Neuronal stem cell (in vitro differentiated cells): ENCODE data around the gene GBE1. TPM values are rescaled to one million over a fixed set of nuclear protein-coding genes. Genes with fewer than 3 reads are reported as not detected.

Source experiments
- DNase-seq: peaks from one replicate; pipeline ENCODE4 v3.0.0-alpha.2; 2013; ENCODE audit warnings: low spot score
- H2AFZ ChIP-seq: one replicate; pipeline ENCODE4 v1.6.1; 2013; ENCODE audit warnings: mild to moderate bottlenecking, low read length, inconsistent platforms
- H2AK5ac ChIP-seq: 2 replicates; pipeline ENCODE4 v1.6.1; 2013; ENCODE audit warnings: low read depth, mild to moderate bottlenecking, inconsistent platforms, low read length, moderate library complexity, mixed read lengths
- H2BK120ac ChIP-seq: 2 replicates; pipeline ENCODE4 v1.6.1; 2013; ENCODE audit warnings: low read depth, mild to moderate bottlenecking, inconsistent platforms, low read length, moderate library complexity, mixed read lengths
- H2BK12ac ChIP-seq: one replicate; pipeline ENCODE4 v1.6.1; 2013; ENCODE audit warnings: low read length, inconsistent platforms
- H2BK15ac ChIP-seq: 2 replicates; pipeline ENCODE4 v1.6.1; 2013; ENCODE audit warnings: mild to moderate bottlenecking, low read length, inconsistent platforms, mixed read lengths
- H2BK5ac ChIP-seq: one replicate; pipeline ENCODE4 v1.6.1; 2013; ENCODE audit warnings: inconsistent platforms, mild to moderate bottlenecking, low read length, moderate library complexity
- H3K14ac ChIP-seq: one replicate; pipeline ENCODE4 v1.6.1; 2013; ENCODE audit warnings: low read length, inconsistent platforms
- H3K18ac ChIP-seq: 2 replicates; pipeline ENCODE4 v1.6.1; 2013; ENCODE audit warnings: low read length, inconsistent platforms
- H3K23ac ChIP-seq: 2 replicates; pipeline ENCODE4 v1.6.1; 2013; ENCODE audit warnings: low read depth, mild to moderate bottlenecking, mixed read lengths, low read length, inconsistent platforms; ENCODE audit not compliant: poor library complexity
- H3K27ac ChIP-seq: replicated peaks from 3 replicates; pipeline ENCODE4 v1.5.1; 2013; ENCODE audit warnings: low read length, inconsistent platforms
- H3K27me3 ChIP-seq, 3 experiments: 2 replicates each; pipeline ENCODE4 v1.6.1; 2013; ENCODE audit warnings: low read length in 3 of 3, mild to moderate bottlenecking in 2 of 3, inconsistent platforms in 1 of 3, low read depth in 1 of 3, mixed read lengths in 1 of 3, moderate library complexity in 1 of 3; ENCODE audit not compliant: control insufficient read depth in 3 of 3, insufficient read depth in 3 of 3
- H3K36me3 ChIP-seq, 2 donors: replicated peaks in 1 of 2; 2 replicates each; pipeline ENCODE4 v1.6.1; 2013; ENCODE audit warnings: low read length in 2 of 2; ENCODE audit not compliant: control insufficient read depth in 2 of 2, insufficient read depth in 2 of 2
- H3K4ac ChIP-seq: 2 replicates; pipeline ENCODE4 v1.6.1; 2013; ENCODE audit warnings: inconsistent platforms, mild to moderate bottlenecking, low read length, moderate library complexity
- H3K4me1 ChIP-seq, 2 donors: 1 replicate in 1 of 2; 2 replicates in 1 of 2; pipeline ENCODE4 v1.6.1; 2013; ENCODE audit warnings: low read length in 2 of 2, low read depth in 1 of 2; ENCODE audit not compliant: control insufficient read depth in 2 of 2, insufficient read depth in 1 of 2
- H3K4me2 ChIP-seq: one replicate; pipeline ENCODE4 v1.6.1; 2013; ENCODE audit warnings: mild to moderate bottlenecking, low read length, inconsistent platforms; ENCODE audit not compliant: insufficient read depth, poor library complexity, severe bottlenecking
- H3K4me3 ChIP-seq, 2 donors: 2 replicates each; pipeline ENCODE4 v1.5.1; 2013; ENCODE audit warnings: low read length in 2 of 2, mild to moderate bottlenecking in 2 of 2, inconsistent platforms in 1 of 2, moderate library complexity in 1 of 2
- H3K79me1 ChIP-seq: one replicate; pipeline ENCODE4 v1.6.1; 2013; ENCODE audit warnings: low read depth, mild to moderate bottlenecking, inconsistent platforms, low read length, moderate library complexity
- H3K9ac ChIP-seq: one replicate; pipeline ENCODE4 v1.6.1; 2013; ENCODE audit warnings: mild to moderate bottlenecking, low read depth, low read length, inconsistent platforms; ENCODE audit not compliant: poor library complexity
- H3K9me3 ChIP-seq, 2 donors: replicated peaks in 1 of 2; 2 replicates each; pipeline versions ENCODE3 to v1.6.1; 2013; ENCODE audit warnings: low read length in 2 of 2, mild to moderate bottlenecking in 2 of 2, inconsistent platforms in 1 of 2, low read depth in 1 of 2, mixed read lengths in 1 of 2, moderate library complexity in 1 of 2; ENCODE audit not compliant: control insufficient read depth in 2 of 2, insufficient read depth in 1 of 2
- H4K8ac ChIP-seq: one replicate; pipeline ENCODE4 v1.6.1; 2013; ENCODE audit warnings: low read depth, mild to moderate bottlenecking, inconsistent platforms, low read length, moderate library complexity
- H4K91ac ChIP-seq: one replicate; pipeline ENCODE4 v1.6.1; 2013; ENCODE audit warnings: low read length, low read depth, mild to moderate bottlenecking, inconsistent platforms; ENCODE audit not compliant: poor library complexity
- WGBS, 2 donors: extraction: QIAGEN DNeasy Blood & Tissue Kit; methylation state at CpG; one replicate each; pipeline ENCODE4 v1.1.7; 2013; ENCODE audit warnings: missing lambda C conversion rate in 2 of 2, mixed read lengths in 1 of 2; ENCODE audit not compliant: insufficient read length in 2 of 2, insufficient replicate concordance in 1 of 2; ENCODE audit errors: extremely low coverage in 2 of 2; 5-methylcytosine and 5-hydroxymethylcytosine counted together
- small RNA-seq: library from polyadenylated mRNA; stranded (forward); fragments of <200 nt; extraction: miRNeasy Mini kit (QIAGEN cat#:217004); gene quantifications from one replicate; pipeline ENCODE3, GENCODE V24; 2013; ENCODE audit not compliant: insufficient read depth

Gene GBE1

GRCh38 chr3:81443457-81443782, 318.0 kb downstream of the GBE1 start:
- Histone ChIP-seq H2BK5ac (no peak overlapping the region), H3K4me3 (no peak overlapping the region), H4K91ac (no peak overlapping the region), H2BK12ac (no peak overlapping the region), H3K27ac (no peak overlapping the region), H3K4me1 (no peaks in the 10 kb centered on the region), H3K4ac (no peak overlapping the region), H3K4me2 (no peak overlapping the region), H3K14ac (no peak overlapping the region), H2AFZ (peak overlapping the region; percentile 59), H3K23ac (no peak overlapping the region), H3K27me3 (no peaks in the 10 kb centered on the region), H4K8ac (no peak overlapping the region), H2BK120ac (no peak overlapping the region), H3K9ac (no peak overlapping the region), H2AK5ac (no peak overlapping the region), H2BK15ac (no peak overlapping the region), H3K18ac (no peak overlapping the region), H3K9me3 (no peaks in the 10 kb centered on the region), H3K79me1 (no peaks in the 10 kb centered on the region), H3K36me3 (no peaks in the 10 kb centered on the region)
- no CpG with 5 or more reads among the region's 3 CpGs for WGBS, 2 donors
- no peak for DNase-seq

GRCh38 chr3:81442758-81443456, 318.5 kb downstream of the GBE1 start:
- no peak for DNase-seq
- H3K36me3 ChIP-seq: no peaks in the 10 kb centered on the region
- no peaks in the 10 kb centered on the region for H3K79me1 ChIP-seq
- no peak overlapping the region for H2BK15ac ChIP-seq
- no peak overlapping the region for H3K23ac ChIP-seq
- H3K9ac ChIP-seq: no peak overlapping the region
- H3K14ac ChIP-seq: no peak overlapping the region
- H2BK12ac ChIP-seq: no peak overlapping the region
- WGBS, 2 donors: no CpG with 5 or more reads among the region's 9 CpGs
- H3K4me3 ChIP-seq: no peak overlapping the region
- no peak overlapping the region for H3K4ac ChIP-seq
- no peak overlapping the region for H3K4me2 ChIP-seq
- H2AFZ ChIP-seq: peak overlapping the region; percentile 59
- H4K8ac ChIP-seq: no peak overlapping the region
- H4K91ac ChIP-seq: no peak overlapping the region
- no peak overlapping the region for H3K18ac ChIP-seq
- H2AK5ac ChIP-seq: no peak overlapping the region
- H3K9me3 ChIP-seq: no peaks in the 10 kb centered on the region
- no peak overlapping the region for H3K27ac ChIP-seq
- no peaks in the 10 kb centered on the region for H3K27me3 ChIP-seq
- no peak overlapping the region for H2BK5ac ChIP-seq
- H2BK120ac ChIP-seq: no peak overlapping the region
- H3K4me1 ChIP-seq: no peaks in the 10 kb centered on the region

DNA sequence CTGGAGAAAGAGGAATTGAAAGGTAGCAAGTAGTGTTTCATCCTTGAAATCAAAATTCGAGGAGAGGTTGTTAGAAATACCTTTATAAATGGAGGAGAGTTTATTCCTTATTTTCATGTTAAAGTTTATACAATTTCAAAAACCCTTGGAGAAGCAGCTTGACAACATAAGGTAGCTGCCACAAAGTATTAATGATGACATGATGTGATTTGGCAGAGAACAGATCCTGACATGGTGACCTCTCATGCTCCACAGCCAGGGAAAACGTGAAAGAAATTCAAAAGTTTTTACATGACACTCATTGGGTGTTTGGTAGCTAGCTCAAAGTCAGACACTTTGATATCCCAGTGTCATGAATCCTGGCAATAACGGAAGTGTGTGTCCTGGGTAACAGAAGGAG, 320.8 kb downstream of the GBE1 start:
- Histone ChIP-seq H3K4me3 (no peak overlapping the region), H3K14ac (no peak overlapping the region), H4K8ac (no peak overlapping the region), H3K4me2 (no peak overlapping the region), H3K9ac (no peak overlapping the region), H2BK12ac (no peak overlapping the region), H3K4ac (no peak overlapping the region), H3K23ac (no peak overlapping the region), H3K27ac (no peak overlapping the region), H4K91ac (no peak overlapping the region), H3K79me1 (no peaks in the 10 kb centered on the region), H2AFZ (no peak overlapping the region), H3K4me1 (peaks cover 0 to 2% of the 10 kb centered on the region in 2 donors), H2BK120ac (no peak overlapping the region), H2AK5ac (no peak overlapping the region), H3K9me3 (no peaks in the 10 kb centered on the region), H3K27me3 (no peaks in the 10 kb centered on the region), H2BK5ac (no peak overlapping the region), H3K36me3 (no peaks in the 10 kb centered on the region), H2BK15ac (no peak overlapping the region), H3K18ac (no peak overlapping the region)
- no CpG with 5 or more reads among the region's 3 CpGs for WGBS, 2 donors
- DNase-seq: no peak

Small RNA genes lying within 50 kb of the gene (small RNA-seq; reads per million reads assigned to genes)
- gene AC017015.1: not detected
- not detected for gene RNU2-28P
